CD4-positive, alpha-beta T cell (primary cell): Measurements from ENCODE around the gene FAM114A2. TPM values are rescaled to one million over a fixed set of nuclear protein-coding genes. Genes with fewer than 3 reads are reported as not detected.

Experiments used
- ATAC-seq: fragments of 200-7000 bp; cut with Tn5 transposase; one replicate; pipeline ENCODE4 v1.10.0; 2022; ENCODE audit warnings: mild to moderate bottlenecking; ENCODE audit not compliant: poor library complexity
- CTCF ChIA-PET: fragments of 350-600 bp; sonication (Branson Sonifier 250); formaldehyde crosslinking; loops from one replicate; lab custom pipeline; 2021; ENCODE audit warnings: antibody characterized with exemption, inconsistent platforms; lab: Charles Lee
- POLR2A ChIA-PET: fragments of 350-600 bp; sonication (Branson Sonifier 250); formaldehyde crosslinking; loops from one replicate; lab custom pipeline; 2021; ENCODE audit warnings: antibody characterized with exemption, inconsistent platforms; lab: Charles Lee
- DNase-seq, 14 experiments: peaks; one replicate each; pipeline ENCODE4 v3.0.0-alpha.2; 2013 to 2020; ENCODE audit warnings: mixed read lengths in 2 of 14
- H3K27ac ChIP-seq, 2 donors: one replicate each; pipeline versions ENCODE4 v1.5.1 to v1.7.0; 2013; ENCODE audit warnings: low read length in 2 of 2, low read depth in 1 of 2, mild to moderate bottlenecking in 1 of 2
- H3K27me3 ChIP-seq, 2 experiments: 1 replicate in 1 of 2; 2 replicates in 1 of 2; pipeline versions ENCODE4 v1.6.1 to v1.7.0; 2013; ENCODE audit warnings: low read length in 2 of 2, control low read depth in 1 of 2, mild to moderate bottlenecking in 1 of 2, moderate library complexity in 1 of 2; ENCODE audit not compliant: insufficient read depth in 2 of 2, control insufficient read depth in 1 of 2
- H3K36me3 ChIP-seq: one replicate; pipeline ENCODE4 v1.6.1; 2013; ENCODE audit warnings: low read length, control low read depth; ENCODE audit not compliant: insufficient read depth
- H3K4me1 ChIP-seq: one replicate; pipeline ENCODE4 v1.6.1; 2013; ENCODE audit warnings: low read length, control low read depth; ENCODE audit not compliant: insufficient read depth
- H3K4me3 ChIP-seq: one replicate; pipeline ENCODE4 v1.5.1; 2013; ENCODE audit warnings: mild to moderate bottlenecking, low read length, moderate library complexity
- H3K9me3 ChIP-seq, 2 experiments: 1 replicate in 1 of 2; 2 replicates in 1 of 2; pipeline versions ENCODE4 v1.6.1 to v1.7.0; 2013; ENCODE audit warnings: low read length in 2 of 2, mild to moderate bottlenecking in 2 of 2, control low read depth in 1 of 2, moderate library complexity in 1 of 2; ENCODE audit not compliant: control insufficient read depth in 1 of 2, insufficient read depth in 1 of 2
- H3K27ac Mint-ChIP-seq: one replicate; pipeline ENCODE4 v1.8.0; 2020; ENCODE audit warnings: mixed read lengths
- H3K27me3 Mint-ChIP-seq: one replicate; pipeline ENCODE4 v1.8.0; 2021; ENCODE audit warnings: mixed read lengths
- H3K36me3 Mint-ChIP-seq: one replicate; pipeline ENCODE4 v1.8.0; 2021; ENCODE audit warnings: low read depth, mixed read lengths
- H3K4me1 Mint-ChIP-seq: one replicate; pipeline ENCODE4 v1.8.0; 2021; ENCODE audit warnings: low read depth, mixed read lengths
- H3K4me3 Mint-ChIP-seq: one replicate; pipeline ENCODE4 v1.8.0; 2020; ENCODE audit warnings: mild to moderate bottlenecking, mixed read lengths
- H3K9me3 Mint-ChIP-seq: one replicate; pipeline ENCODE4 v1.8.0; 2020; ENCODE audit warnings: mixed read lengths
- intact Hi-C, 2 experiments: fragments of 100-400 bp; cut with DNase I in 1 of 2; cut with micrococcal nuclease in 1 of 2; formaldehyde crosslinking; loops; one replicate each; pipeline versions ENCODE4 v1.15.1 to v1.9.0; 2023 to 2025; cut with DNase I, micrococcal nuclease
- total RNA-seq, 174 experiments: library from RNA in 2 of 174; stranded (reverse) in 2 of 174; gene quantifications; one replicate each; pipeline ENCODE4 v1.2.3 and lab custom pipeline; 2021 to 2026
- TF ChIP-seq, protein P1 (sequence below): fragments of 200-600 bp; IDR thresholded peaks from one replicate; pipeline ENCODE4 v1.8.0; 2022; ENCODE audit warnings: antibody characterized with exemption, mild to moderate bottlenecking

The FAM114A2 gene
- total RNA-seq, 2 experiments from 2014 or later: 21.9 to 23.3 TPM

DNA sequence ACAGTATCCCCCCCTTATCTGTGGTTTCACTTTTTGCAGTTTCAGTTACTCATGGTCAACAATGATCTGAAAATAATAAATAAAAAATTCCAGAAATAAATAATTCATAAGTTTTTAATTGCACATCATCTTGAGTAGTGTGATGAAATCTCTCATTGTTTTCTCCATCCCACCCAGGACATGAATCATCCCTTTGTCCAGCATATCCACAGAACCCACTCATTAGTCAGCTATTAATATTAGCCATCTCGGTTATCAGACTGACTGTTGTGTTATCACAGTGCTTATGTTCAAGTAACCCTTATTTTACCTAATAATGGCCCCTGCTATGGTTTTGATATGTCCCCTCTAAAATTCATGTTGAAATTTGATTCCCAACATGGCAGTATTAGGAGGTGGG is 40.7 kb downstream of the FAM114A2 start:
- H3K36me3 Mint-ChIP-seq: peaks cover 86% of the 10 kb centered on the region
- ChIA-PET CTCF (no interaction called here), POLR2A (no interaction called here)
- H3K9me3 ChIP-seq: peaks cover 0 to 3% of the 10 kb centered on the region in 2 experiments
- H3K4me3 Mint-ChIP-seq: no peak overlapping the region
- no peaks in the 10 kb centered on the region for H3K4me1 ChIP-seq
- H3K4me3 ChIP-seq: no peak overlapping the region
- TF ChIP-seq, protein P1, sequence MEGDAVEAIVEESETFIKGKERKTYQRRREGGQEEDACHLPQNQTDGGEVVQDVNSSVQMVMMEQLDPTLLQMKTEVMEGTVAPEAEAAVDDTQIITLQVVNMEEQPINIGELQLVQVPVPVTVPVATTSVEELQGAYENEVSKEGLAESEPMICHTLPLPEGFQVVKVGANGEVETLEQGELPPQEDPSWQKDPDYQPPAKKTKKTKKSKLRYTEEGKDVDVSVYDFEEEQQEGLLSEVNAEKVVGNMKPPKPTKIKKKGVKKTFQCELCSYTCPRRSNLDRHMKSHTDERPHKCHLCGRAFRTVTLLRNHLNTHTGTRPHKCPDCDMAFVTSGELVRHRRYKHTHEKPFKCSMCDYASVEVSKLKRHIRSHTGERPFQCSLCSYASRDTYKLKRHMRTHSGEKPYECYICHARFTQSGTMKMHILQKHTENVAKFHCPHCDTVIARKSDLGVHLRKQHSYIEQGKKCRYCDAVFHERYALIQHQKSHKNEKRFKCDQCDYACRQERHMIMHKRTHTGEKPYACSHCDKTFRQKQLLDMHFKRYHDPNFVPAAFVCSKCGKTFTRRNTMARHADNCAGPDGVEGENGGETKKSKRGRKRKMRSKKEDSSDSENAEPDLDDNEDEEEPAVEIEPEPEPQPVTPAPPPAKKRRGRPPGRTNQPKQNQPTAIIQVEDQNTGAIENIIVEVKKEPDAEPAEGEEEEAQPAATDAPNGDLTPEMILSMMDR: no peak
- DNase-seq: no peak
- no peak overlapping the region for H3K27ac Mint-ChIP-seq
- no peaks in the 10 kb centered on the region for H3K27me3 ChIP-seq
- peaks cover 3% of the 10 kb centered on the region for H3K9me3 Mint-ChIP-seq
- H3K27me3 Mint-ChIP-seq: no peaks in the 10 kb centered on the region
- intact Hi-C loops: no loop called here
- no peak for ATAC-seq
- no peaks in the 10 kb centered on the region for H3K4me1 Mint-ChIP-seq
- H3K36me3 ChIP-seq: peaks cover 51% of the 10 kb centered on the region
- no peak overlapping the region for H3K27ac ChIP-seq

GRCh38 chr5:153991168-153991567 is 47.5 kb downstream of the FAM114A2 start:
- ChIA-PET POLR2A (no interaction called here), CTCF (interaction anchor here (0.6 to 1.4 kb wide), 2 partner anchors 11 to 1075 kb away, joined by 3 read pairs; no protein-coding TSS in a partner anchor)
- Mint-ChIP-seq H3K36me3 (peaks cover 44% of the 10 kb centered on the region), H3K4me1 (no peaks in the 10 kb centered on the region), H3K4me3 (no peak overlapping the region), H3K27me3 (no peaks in the 10 kb centered on the region), H3K9me3 (no peaks in the 10 kb centered on the region), H3K27ac (no peak overlapping the region)
- no peaks in the 10 kb centered on the region for H3K4me1 ChIP-seq
- DNase-seq: no peak
- ATAC-seq: no peak
- no peak overlapping the region for H3K27ac ChIP-seq
- intact Hi-C loops: no loop called here
- no peaks in the 10 kb centered on the region for H3K27me3 ChIP-seq
- TF ChIP-seq, protein P1: no peak
- no peak overlapping the region for H3K4me3 ChIP-seq
- peaks cover 25% of the 10 kb centered on the region for H3K36me3 ChIP-seq
- no peaks in the 10 kb centered on the region for H3K9me3 ChIP-seq

GRCh38 chr5:153988510-153988909 is 50.2 kb downstream of the FAM114A2 start:
- Histone ChIP-seq H3K36me3 (peaks cover 10% of the 10 kb centered on the region), H3K27ac (no peak overlapping the region), H3K9me3 (no peaks in the 10 kb centered on the region), H3K27me3 (no peaks in the 10 kb centered on the region), H3K4me1 (no peaks in the 10 kb centered on the region), H3K4me3 (no peak overlapping the region)
- Mint-ChIP-seq H3K27ac (no peak overlapping the region), H3K4me1 (no peaks in the 10 kb centered on the region), H3K36me3 (peaks cover 23% of the 10 kb centered on the region), H3K27me3 (no peaks in the 10 kb centered on the region), H3K9me3 (no peaks in the 10 kb centered on the region), H3K4me3 (no peak overlapping the region)
- CTCF ChIA-PET: no interaction called here
- POLR2A ChIA-PET: no interaction called here
- intact Hi-C loops: no loop called here
- TF ChIP-seq, protein P1: no peak
- ATAC-seq (no peak), DNase-seq (no peak)
